ENCODE measurements around the gene BRME1. TPM values are rescaled to one million over a fixed set of nuclear protein-coding genes. Genes with fewer than 3 reads are reported as not detected.

BRME1 gene
- total RNA-seq, 1 donor from 2014 or later = not detected

- peak in 1 of 2 donors; percentile 82 for DNase-seq (ENCODE audit: low spot score in 2 of 2)
- TF ChIP-seq CTCF (IDR thresholded peaks at IDR 0.05) = no peak
- intact Hi-C loops (cut with DNase I) = loop anchor here (5.0 kb wide), 1 partner anchor 1049 kb away; the partner anchor contains the start of gene JUNB
- H3K27ac ChIP-seq = peak overlapping the region; percentile 99 to 100
- H3K9me3 ChIP-seq = no peaks in the 10 kb centered on the region
- H3K4me3 ChIP-seq = peak overlapping the region; percentile 92 to 99
- peaks cover 26 to 45% of the 10 kb centered on the region in 2 donors for H3K4me1 ChIP-seq
- no peaks in the 10 kb centered on the region for H3K27me3 ChIP-seq
- H3K36me3 ChIP-seq = peaks cover 4 to 9% of the 10 kb centered on the region in 2 donors
These were observed 64.6 kb downstream of the BRME1 start for GRCh38 chr19:13841086-13841961.

- intact Hi-C loops (cut with DNase I) = loop anchor here (1.0 to 5.0 kb wide), 3 partner anchors 11 to 1048 kb away; partner anchors contain the start of gene JUNB
- Histone ChIP-seq H3K27ac (peak overlapping the region; percentile 99 to 100), H3K4me1 (peaks cover 30 to 47% of the 10 kb centered on the region in 2 donors), H3K27me3 (no peaks in the 10 kb centered on the region), H3K4me3 (peak overlapping the region; percentile 92 to 99), H3K9me3 (no peaks in the 10 kb centered on the region), H3K36me3 (peaks cover 12 to 16% of the 10 kb centered on the region in 2 donors)
- peak; percentile 55 to 86 for DNase-seq (ENCODE audit: low spot score in 2 of 2)
- TF ChIP-seq CTCF (IDR thresholded peaks at IDR 0.05) = no peak
These were observed 65.4 kb downstream of the BRME1 start for GRCh38 chr19:13840305-13841085.

- peak overlapping the region; percentile 92 to 99 for H3K4me3 ChIP-seq
- H3K36me3 ChIP-seq = peaks cover 18 to 21% of the 10 kb centered on the region in 2 donors
- no peak for TF ChIP-seq CTCF (IDR thresholded peaks at IDR 0.05)
- H3K27me3 ChIP-seq = no peaks in the 10 kb centered on the region
- intact Hi-C loops (cut with DNase I) = loop anchor here (1.0 to 5.0 kb wide), 3 partner anchors 11 to 1048 kb away; partner anchors contain the start of gene JUNB
- peaks cover 30 to 52% of the 10 kb centered on the region in 2 donors for H3K4me1 ChIP-seq
- peak overlapping the region; percentile 99 to 100 for H3K27ac ChIP-seq
- DNase-seq (ENCODE audit: low spot score in 2 of 2) = peak in 1 of 2 donors; percentile 60
- no peaks in the 10 kb centered on the region for H3K9me3 ChIP-seq
These were observed 66.0 kb downstream of the BRME1 start for GRCh38 chr19:13839938-13840304.

- H3K27ac ChIP-seq = peak overlapping the region; percentile 99 to 100
- no peaks in the 10 kb centered on the region for H3K27me3 ChIP-seq
- peaks cover 23 to 27% of the 10 kb centered on the region in 2 donors for H3K36me3 ChIP-seq
- H3K9me3 ChIP-seq = no peaks in the 10 kb centered on the region
- peak; percentile 74 to 96 for DNase-seq (ENCODE audit: low spot score in 2 of 2)
- peak overlapping the region; percentile 92 to 99 for H3K4me3 ChIP-seq
- peaks cover 34 to 55% of the 10 kb centered on the region in 2 donors for H3K4me1 ChIP-seq
- intact Hi-C loops (cut with DNase I) = no loop called here
- peak in 1 of 3 experiments; percentile 7 for TF ChIP-seq CTCF (IDR thresholded peaks at IDR 0.05)
These were observed 66.6 kb downstream of the BRME1 start for GRCh38 chr19:13839130-13839937.

Data from ascending aorta (tissue), 2 donors.